Breast epithelium (tissue), 3 donors: ENCODE data around the gene SHC3.

Experiments
- CTCF ChIP-seq, 3 donors: fragments of 450-650 bp; IDR thresholded peaks; one replicate each; pipeline ENCODE4 v1.5.1; 2016 to 2017; ENCODE audit warnings: antibody characterized with exemption in 3 of 3, mild to moderate bottlenecking in 3 of 3, moderate library complexity in 3 of 3
- POLR2A ChIP-seq: fragments of 450-650 bp; IDR thresholded peaks from one replicate; pipeline ENCODE4 v1.6.1; 2016; ENCODE audit warnings: antibody characterized with exemption, mild to moderate bottlenecking, moderate library complexity

GRCh38 chr9:89012294-89013042, 166.2 kb downstream of the SHC3 start:
- TF ChIP-seq POLR2A, result no peak
- TF ChIP-seq CTCF (IDR thresholded peaks at IDR 0.05), result no peak
